ENCODE results near the gene SRSF3.

SRSF3 gene

DNA sequence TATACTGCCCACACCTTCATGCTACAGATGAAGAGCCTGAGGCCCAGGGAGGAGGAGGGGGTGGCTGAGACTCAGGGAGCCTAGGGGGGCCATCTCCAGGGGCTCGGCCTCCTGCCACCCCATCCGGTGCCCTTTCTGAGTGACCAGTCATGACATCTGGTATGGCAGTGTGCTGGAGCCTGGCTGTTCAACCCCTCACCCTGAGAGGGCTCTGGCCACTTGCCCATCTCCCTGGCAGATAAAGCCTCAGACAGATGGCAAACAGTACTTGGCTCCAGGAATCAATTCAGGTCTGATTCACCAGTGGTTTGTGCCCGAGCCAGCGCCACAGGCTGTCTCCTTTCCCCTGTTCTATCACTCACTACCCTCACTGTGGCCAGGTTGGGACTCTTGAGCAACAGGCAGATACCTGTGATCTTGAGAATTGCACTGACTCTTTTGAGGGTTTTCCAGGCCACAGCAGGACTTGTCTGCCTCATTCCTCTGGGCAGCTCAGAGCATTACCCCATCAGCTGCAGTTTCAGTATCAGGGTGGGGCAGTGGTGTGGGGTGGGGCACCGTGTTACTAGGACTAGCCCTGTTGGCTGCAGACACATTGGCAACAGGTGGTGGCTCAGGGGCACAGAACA lies 22.8 kb downstream of the SRSF3 start:
- Histone ChIP-seq H3K9me3 (ENCODE audit: control insufficient read depth, low read length) (no peaks in the 10 kb centered on the region), H3K4me3 (ENCODE audit: low read depth, low read length) (no peak overlapping the region), H3K4me2 (ENCODE audit: low read length) (no peak overlapping the region), H3K36me3 (ENCODE audit: control insufficient read depth, insufficient read depth, low read length) (no peaks in the 10 kb centered on the region), H3K4me1 (peaks cover 3% of the 10 kb centered on the region), H3K27ac (no peak overlapping the region), H2AFZ (no peak overlapping the region), H3K27me3 (ENCODE audit: control insufficient read depth, insufficient read depth, low read length) (no peaks in the 10 kb centered on the region), H3K9ac (no peak overlapping the region), H3K79me2 (no peaks in the 10 kb centered on the region)
- TF ChIP-seq, protein P1, sequence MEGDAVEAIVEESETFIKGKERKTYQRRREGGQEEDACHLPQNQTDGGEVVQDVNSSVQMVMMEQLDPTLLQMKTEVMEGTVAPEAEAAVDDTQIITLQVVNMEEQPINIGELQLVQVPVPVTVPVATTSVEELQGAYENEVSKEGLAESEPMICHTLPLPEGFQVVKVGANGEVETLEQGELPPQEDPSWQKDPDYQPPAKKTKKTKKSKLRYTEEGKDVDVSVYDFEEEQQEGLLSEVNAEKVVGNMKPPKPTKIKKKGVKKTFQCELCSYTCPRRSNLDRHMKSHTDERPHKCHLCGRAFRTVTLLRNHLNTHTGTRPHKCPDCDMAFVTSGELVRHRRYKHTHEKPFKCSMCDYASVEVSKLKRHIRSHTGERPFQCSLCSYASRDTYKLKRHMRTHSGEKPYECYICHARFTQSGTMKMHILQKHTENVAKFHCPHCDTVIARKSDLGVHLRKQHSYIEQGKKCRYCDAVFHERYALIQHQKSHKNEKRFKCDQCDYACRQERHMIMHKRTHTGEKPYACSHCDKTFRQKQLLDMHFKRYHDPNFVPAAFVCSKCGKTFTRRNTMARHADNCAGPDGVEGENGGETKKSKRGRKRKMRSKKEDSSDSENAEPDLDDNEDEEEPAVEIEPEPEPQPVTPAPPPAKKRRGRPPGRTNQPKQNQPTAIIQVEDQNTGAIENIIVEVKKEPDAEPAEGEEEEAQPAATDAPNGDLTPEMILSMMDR (IDR thresholded peaks at IDR 0.05), result no peak

DNA sequence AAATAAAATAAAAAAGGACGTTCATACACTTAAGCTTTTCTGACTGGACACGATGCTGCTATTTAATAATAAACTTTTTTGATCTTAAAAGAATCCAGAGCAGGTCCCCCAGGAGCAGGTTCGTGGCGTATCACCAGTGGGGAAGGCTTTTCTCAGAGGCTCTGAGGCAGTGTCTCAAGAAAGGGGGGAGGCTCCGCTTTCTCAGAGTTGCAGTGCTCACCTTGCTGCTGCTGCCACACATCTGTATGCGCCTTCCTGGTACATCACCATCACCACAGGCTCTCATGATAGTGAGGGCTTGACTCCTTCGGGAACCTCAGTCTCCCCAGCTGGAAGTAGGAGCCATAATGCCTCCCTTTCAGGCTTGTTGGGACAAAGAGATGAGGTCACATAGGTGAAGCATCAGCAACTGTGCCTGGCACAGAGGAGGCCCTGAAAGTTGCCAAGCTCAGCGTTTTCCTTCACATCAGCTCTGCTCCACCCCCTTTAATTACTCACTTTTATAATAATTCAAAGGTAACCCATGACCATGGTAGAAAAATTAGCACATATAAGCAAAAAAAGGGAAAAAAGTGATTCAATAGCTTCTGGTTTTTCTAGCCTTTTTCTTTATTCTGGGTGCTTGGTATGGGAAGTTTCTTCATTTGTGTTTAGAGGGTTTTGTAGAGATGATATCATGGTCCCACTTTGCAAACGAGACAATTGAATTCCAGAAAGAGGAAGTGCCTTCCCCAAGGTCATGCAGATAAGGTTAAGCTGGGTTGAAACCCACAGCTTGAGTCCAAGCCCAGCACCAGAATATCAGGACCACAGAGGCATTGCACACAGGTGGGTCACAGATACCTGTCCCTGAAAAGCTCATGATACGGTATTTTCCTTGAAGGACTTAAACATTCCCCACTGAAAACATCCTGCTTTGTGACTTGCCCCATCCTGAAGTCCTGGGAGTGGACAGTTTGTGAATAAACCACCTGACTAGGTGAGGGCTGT lies 24.5 kb downstream of the SRSF3 start:
- no peaks in the 10 kb centered on the region for H3K36me3 ChIP-seq (ENCODE audit: control insufficient read depth, insufficient read depth, low read length)
- no peak overlapping the region for H3K4me3 ChIP-seq (ENCODE audit: low read depth, low read length)
- no peaks in the 10 kb centered on the region for H3K79me2 ChIP-seq
- H3K9me3 ChIP-seq (ENCODE audit: control insufficient read depth, low read length), result no peaks in the 10 kb centered on the region
- peaks cover 3% of the 10 kb centered on the region for H3K4me1 ChIP-seq
- no peak overlapping the region for H3K4me2 ChIP-seq (ENCODE audit: low read length)
- H3K9ac ChIP-seq, result no peak overlapping the region
- no peaks in the 10 kb centered on the region for H3K27me3 ChIP-seq (ENCODE audit: control insufficient read depth, insufficient read depth, low read length)
- no peak overlapping the region for H3K27ac ChIP-seq
- TF ChIP-seq, protein P1 (IDR thresholded peaks at IDR 0.05), result no peak
- H2AFZ ChIP-seq, result no peak overlapping the region

DNA sequence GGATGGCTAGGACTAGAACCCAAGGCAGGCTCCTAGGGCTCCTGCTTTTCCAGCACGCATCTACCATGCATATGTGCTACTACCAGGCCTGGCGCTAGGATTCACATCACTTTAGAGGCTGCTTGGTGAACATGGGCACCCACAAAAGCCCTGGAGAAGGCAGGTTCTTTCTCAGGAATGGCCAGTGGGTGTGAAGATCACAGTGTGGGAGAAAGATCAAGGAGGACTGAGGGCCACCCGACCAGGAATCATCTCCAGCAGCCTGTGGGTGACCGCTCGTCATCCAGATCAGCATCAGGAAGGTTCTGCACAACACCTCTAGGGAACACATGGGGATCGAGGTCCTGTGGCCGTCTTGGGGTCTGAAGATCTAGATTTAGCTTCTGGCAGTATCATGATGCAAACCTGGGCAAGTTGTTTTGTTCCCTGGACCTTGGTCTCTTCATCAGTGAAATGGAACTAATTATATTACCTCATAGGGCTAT lies 27.3 kb downstream of the SRSF3 start:
- H3K4me1 ChIP-seq, result peaks cover 3% of the 10 kb centered on the region
- no peaks in the 10 kb centered on the region for H3K27me3 ChIP-seq (ENCODE audit: control insufficient read depth, insufficient read depth, low read length)
- H3K27ac ChIP-seq, result no peak overlapping the region

DNA sequence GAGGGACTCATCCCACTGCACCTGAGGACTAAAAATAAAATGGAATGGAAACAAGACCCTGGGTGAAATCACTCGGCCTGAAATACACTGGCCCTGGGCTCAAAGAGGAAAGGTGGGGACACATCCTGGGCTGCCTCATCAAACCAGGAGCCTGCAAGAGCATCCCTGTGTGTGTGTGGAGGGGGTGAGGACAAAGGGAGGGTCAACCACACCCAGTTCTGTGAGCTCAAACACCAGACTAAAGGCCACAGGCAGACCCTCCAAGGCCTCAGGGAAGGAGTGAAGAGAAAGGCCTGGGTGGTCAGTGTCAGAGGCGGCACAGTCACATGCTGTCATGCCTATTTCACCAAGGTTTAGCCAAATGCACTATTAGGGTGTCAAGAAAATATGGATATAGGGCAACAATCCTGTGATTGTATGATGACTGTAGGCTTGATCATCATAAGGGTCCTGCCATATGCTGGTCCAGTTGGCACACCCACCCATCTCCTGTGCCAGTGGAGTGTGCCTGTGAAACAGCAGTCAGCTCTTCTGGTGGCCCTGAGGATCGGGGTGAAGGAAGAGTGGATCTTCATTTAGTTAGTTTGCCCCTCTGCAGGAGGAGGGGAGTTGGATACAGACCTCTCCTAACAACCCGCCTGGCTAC lies 28.9 kb downstream of the SRSF3 start:
- H2AFZ ChIP-seq, result peak overlapping the region; percentile 3
- no peaks in the 10 kb centered on the region for H3K4me1 ChIP-seq
- TF ChIP-seq, protein P1 (IDR thresholded peaks at IDR 0.05), result no peak
- no peaks in the 10 kb centered on the region for H3K79me2 ChIP-seq
- H3K9me3 ChIP-seq (ENCODE audit: control insufficient read depth, low read length), result no peaks in the 10 kb centered on the region
- H3K4me2 ChIP-seq (ENCODE audit: low read length), result no peak overlapping the region
- no peaks in the 10 kb centered on the region for H3K27me3 ChIP-seq (ENCODE audit: control insufficient read depth, insufficient read depth, low read length)
- H3K9ac ChIP-seq, result no peak overlapping the region
- no peak overlapping the region for H3K27ac ChIP-seq
- no peaks in the 10 kb centered on the region for H3K36me3 ChIP-seq (ENCODE audit: control insufficient read depth, insufficient read depth, low read length)
- H3K4me3 ChIP-seq (ENCODE audit: low read depth, low read length), result no peak overlapping the region

More for the DNA sequence above, 27.3 kb downstream of the SRSF3 start:
- H3K4me2 ChIP-seq (ENCODE audit: low read length), result no peak overlapping the region
- no peaks in the 10 kb centered on the region for H3K79me2 ChIP-seq
- H2AFZ ChIP-seq, result no peak overlapping the region
- H3K9me3 ChIP-seq (ENCODE audit: control insufficient read depth, low read length), result no peaks in the 10 kb centered on the region
- no peak overlapping the region for H3K4me3 ChIP-seq (ENCODE audit: low read depth, low read length)
- TF ChIP-seq, protein P1 (IDR thresholded peaks at IDR 0.05), result no peak
- no peak overlapping the region for H3K9ac ChIP-seq
- no peaks in the 10 kb centered on the region for H3K36me3 ChIP-seq (ENCODE audit: control insufficient read depth, insufficient read depth, low read length)
